Measurements from ENCODE around the gene HOATZ. TPM values are rescaled to one million over a fixed set of nuclear protein-coding genes. Genes with fewer than 3 reads are reported as not detected.

HOATZ gene
- total RNA-seq, 1 experiment from 2014 or later: not detected

DNA sequence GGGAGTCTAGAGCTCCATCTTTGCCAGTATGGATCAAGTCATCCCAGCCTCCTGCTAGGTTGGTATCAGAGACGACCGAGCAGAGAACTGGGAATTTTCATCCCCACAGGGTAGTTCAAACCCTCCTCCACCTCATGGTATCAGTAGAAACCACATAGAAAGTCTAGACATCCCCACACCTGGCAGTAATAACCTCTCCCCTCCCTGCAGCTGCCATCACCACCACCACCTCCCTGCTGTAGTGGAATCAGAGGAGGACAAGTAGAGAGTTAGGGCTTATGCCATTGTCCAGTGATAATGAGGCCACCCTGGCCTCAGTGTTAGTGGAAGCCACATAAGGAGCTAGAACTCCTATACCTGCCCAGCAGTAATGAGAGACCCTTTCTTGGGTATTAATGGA, 36.7 kb upstream of the HOATZ start:
- H3K9me2 ChIP-seq (ENCODE audit: insufficient read depth): no peaks in the 10 kb centered on the region
- BruUV-seq (replicated peaks): no TSS peak
- POLR2A ChIA-PET: no interaction called here

DNA sequence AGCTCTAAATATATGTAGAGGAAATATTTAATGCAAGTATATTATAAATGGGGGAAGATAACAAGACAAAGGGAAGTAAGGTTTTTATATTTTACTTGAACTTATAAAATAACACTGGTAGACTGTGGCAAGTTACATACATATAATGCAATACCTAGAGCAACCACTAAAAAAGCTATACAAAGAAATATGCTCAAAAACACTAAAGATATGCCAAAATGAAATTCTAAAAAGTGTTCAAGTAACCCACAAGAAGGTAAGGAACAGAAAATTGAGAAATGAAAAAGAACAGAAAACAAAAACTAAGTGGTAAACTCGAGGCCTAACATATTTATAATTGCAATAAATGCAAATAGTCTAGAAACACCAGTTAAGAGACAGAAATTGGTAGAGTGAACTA, 34.9 kb upstream of the HOATZ start:
- H3K79me2 ChIP-seq (ENCODE audit: insufficient read depth, low read length): no peaks in the 10 kb centered on the region
- RAD21 ChIA-PET (ENCODE audit: low non-redundant PET in 1 of 2, low total read pairs in 2 of 2, uncharacterized antibody in 2 of 2, unreplicated experiment in 2 of 2): no interaction called here
- H3K4me1 ChIP-seq (ENCODE audit: control insufficient read depth in 1 of 2, insufficient read depth in 2 of 2, low read length in 2 of 2): no peaks in the 10 kb centered on the region
- H3K4me2 ChIP-seq (ENCODE audit: low read length): no peak overlapping the region
- H3K9ac ChIP-seq (ENCODE audit: low read length): no peak overlapping the region
- no peaks in the 10 kb centered on the region for H3K9me2 ChIP-seq (ENCODE audit: insufficient read depth)
- no peak for ATAC-seq
- intact Hi-C loops (cut with micrococcal nuclease): no loop called here
- H3K4me3 ChIP-seq (replicated peaks in 1 of 2; ENCODE audit: low read depth in 1 of 2, low read length in 2 of 2): no peak overlapping the region
- BruUV-seq (replicated peaks): no TSS peak
- H3K27ac ChIP-seq (ENCODE audit: low read depth, low read length): no peak overlapping the region
- DNase-seq (ENCODE audit: low read depth, low spot score): no peak
- no peak for TF ChIP-seq TCF7L2 (IDR thresholded peaks at IDR 0.05; ENCODE audit: borderline replicate concordance, extremely low read depth, insufficient read depth, insufficient read length)
- TF ChIP-seq, protein P1, sequence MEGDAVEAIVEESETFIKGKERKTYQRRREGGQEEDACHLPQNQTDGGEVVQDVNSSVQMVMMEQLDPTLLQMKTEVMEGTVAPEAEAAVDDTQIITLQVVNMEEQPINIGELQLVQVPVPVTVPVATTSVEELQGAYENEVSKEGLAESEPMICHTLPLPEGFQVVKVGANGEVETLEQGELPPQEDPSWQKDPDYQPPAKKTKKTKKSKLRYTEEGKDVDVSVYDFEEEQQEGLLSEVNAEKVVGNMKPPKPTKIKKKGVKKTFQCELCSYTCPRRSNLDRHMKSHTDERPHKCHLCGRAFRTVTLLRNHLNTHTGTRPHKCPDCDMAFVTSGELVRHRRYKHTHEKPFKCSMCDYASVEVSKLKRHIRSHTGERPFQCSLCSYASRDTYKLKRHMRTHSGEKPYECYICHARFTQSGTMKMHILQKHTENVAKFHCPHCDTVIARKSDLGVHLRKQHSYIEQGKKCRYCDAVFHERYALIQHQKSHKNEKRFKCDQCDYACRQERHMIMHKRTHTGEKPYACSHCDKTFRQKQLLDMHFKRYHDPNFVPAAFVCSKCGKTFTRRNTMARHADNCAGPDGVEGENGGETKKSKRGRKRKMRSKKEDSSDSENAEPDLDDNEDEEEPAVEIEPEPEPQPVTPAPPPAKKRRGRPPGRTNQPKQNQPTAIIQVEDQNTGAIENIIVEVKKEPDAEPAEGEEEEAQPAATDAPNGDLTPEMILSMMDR (IDR thresholded peaks at IDR 0.05 in 2 of 3, conservative IDR thresholded peaks at IDR 0.05 in 1 of 3; ENCODE audit: borderline replicate concordance in 1 of 3, insufficient read depth in 1 of 3, low read depth in 2 of 3, low read length in 2 of 3): 0 out of 6 replicates have a peak, but pooled peaks of 1 of the 3 experiments have one; percentile 27
- no peak for TF ChIP-seq JUND (IDR thresholded peaks at IDR 0.05)
- CTCF ChIA-PET: interaction anchor here (1.0 kb wide), 1 partner anchor 51 kb away, joined by 3 read pairs; no protein-coding TSS in a partner anchor
- H3K9me3 ChIP-seq (ENCODE audit: control insufficient read depth in 1 of 2, insufficient read depth in 1 of 2, low read depth in 1 of 2, low read length in 2 of 2): no peaks in the 10 kb centered on the region
- H3K27me3 ChIP-seq (ENCODE audit: insufficient read depth, low read length): no peaks in the 10 kb centered on the region
- POLR2A ChIA-PET: no interaction called here
- no peaks in the 10 kb centered on the region for H4K20me1 ChIP-seq (ENCODE audit: insufficient read depth)
- no peak overlapping the region for H2AFZ ChIP-seq (ENCODE audit: low read depth, low read length, poor library complexity, severe bottlenecking)
- no peaks in the 10 kb centered on the region for H3K36me3 ChIP-seq (ENCODE audit: control insufficient read depth in 1 of 2, insufficient read depth in 2 of 2, low read length in 2 of 2)

More for the DNA sequence above, 36.7 kb upstream of the HOATZ start:
- H3K27me3 ChIP-seq (ENCODE audit: insufficient read depth, low read length): no peaks in the 10 kb centered on the region
- peaks cover 0 to 3% of the 10 kb centered on the region in 2 experiments; a peak in 1 of 4 replicates for H3K9me3 ChIP-seq (ENCODE audit: control insufficient read depth in 1 of 2, insufficient read depth in 1 of 2, low read depth in 1 of 2, low read length in 2 of 2)
- no peak overlapping the region for H3K27ac ChIP-seq (ENCODE audit: low read depth, low read length)
- H3K4me3 ChIP-seq (replicated peaks in 1 of 2; ENCODE audit: low read depth in 1 of 2, low read length in 2 of 2): no peak overlapping the region
- no peak for DNase-seq (ENCODE audit: low read depth, low spot score)
- H2AFZ ChIP-seq (ENCODE audit: low read depth, low read length, poor library complexity, severe bottlenecking): no peak overlapping the region
- CTCF ChIA-PET: interaction anchor here (1.1 kb wide), 1 partner anchor 23 kb away, joined by 3 read pairs; no protein-coding TSS in a partner anchor
- no peaks in the 10 kb centered on the region for H3K36me3 ChIP-seq (ENCODE audit: control insufficient read depth in 1 of 2, insufficient read depth in 2 of 2, low read length in 2 of 2)
- no peaks in the 10 kb centered on the region for H3K4me1 ChIP-seq (ENCODE audit: control insufficient read depth in 1 of 2, insufficient read depth in 2 of 2, low read length in 2 of 2)
- H3K4me2 ChIP-seq (ENCODE audit: low read length): no peak overlapping the region
- ATAC-seq: no peak
- no peaks in the 10 kb centered on the region for H3K79me2 ChIP-seq (ENCODE audit: insufficient read depth, low read length)
- RAD21 ChIA-PET (ENCODE audit: low non-redundant PET in 1 of 2, low total read pairs in 2 of 2, uncharacterized antibody in 2 of 2, unreplicated experiment in 2 of 2): no interaction called here
- no peak overlapping the region for H3K9ac ChIP-seq (ENCODE audit: low read length)
- intact Hi-C loops (cut with micrococcal nuclease): no loop called here
- TF ChIP-seq TCF7L2 (IDR thresholded peaks at IDR 0.05; ENCODE audit: borderline replicate concordance, extremely low read depth, insufficient read depth, insufficient read length): no peak
- TF ChIP-seq, protein P2, sequence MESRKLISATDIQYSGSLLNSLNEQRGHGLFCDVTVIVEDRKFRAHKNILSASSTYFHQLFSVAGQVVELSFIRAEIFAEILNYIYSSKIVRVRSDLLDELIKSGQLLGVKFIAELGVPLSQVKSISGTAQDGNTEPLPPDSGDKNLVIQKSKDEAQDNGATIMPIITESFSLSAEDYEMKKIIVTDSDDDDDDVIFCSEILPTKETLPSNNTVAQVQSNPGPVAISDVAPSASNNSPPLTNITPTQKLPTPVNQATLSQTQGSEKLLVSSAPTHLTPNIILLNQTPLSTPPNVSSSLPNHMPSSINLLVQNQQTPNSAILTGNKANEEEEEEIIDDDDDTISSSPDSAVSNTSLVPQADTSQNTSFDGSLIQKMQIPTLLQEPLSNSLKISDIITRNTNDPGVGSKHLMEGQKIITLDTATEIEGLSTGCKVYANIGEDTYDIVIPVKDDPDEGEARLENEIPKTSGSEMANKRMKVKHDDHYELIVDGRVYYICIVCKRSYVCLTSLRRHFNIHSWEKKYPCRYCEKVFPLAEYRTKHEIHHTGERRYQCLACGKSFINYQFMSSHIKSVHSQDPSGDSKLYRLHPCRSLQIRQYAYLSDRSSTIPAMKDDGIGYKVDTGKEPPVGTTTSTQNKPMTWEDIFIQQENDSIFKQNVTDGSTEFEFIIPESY (IDR thresholded peaks at IDR 0.05; ENCODE audit: extremely low read depth, insufficient replicate concordance, low read length): no peak
- TF ChIP-seq, protein P3, sequence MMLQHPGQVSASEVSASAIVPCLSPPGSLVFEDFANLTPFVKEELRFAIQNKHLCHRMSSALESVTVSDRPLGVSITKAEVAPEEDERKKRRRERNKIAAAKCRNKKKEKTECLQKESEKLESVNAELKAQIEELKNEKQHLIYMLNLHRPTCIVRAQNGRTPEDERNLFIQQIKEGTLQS (IDR thresholded peaks at IDR 0.05): no peak
- no peak for TF ChIP-seq CEBPB (IDR thresholded peaks at IDR 0.05; ENCODE audit: low read depth)
- no peaks in the 10 kb centered on the region for H4K20me1 ChIP-seq (ENCODE audit: insufficient read depth)
